Progenitor cell of endocrine pancreas (in vitro differentiated cells): ENCODE results near the gene NOS1. TPM values are rescaled to one million over a fixed set of nuclear protein-coding genes. Genes with fewer than 3 reads are reported as not detected.

Experiments used
- DNase-seq: peaks from one replicate; pipeline ENCODE4 v3.0.0; 2021; ENCODE audit warnings: low spot score; ENCODE audit not compliant: unreplicated experiment
- H3K27ac Mint-ChIP-seq: 2 replicates; pipeline ENCODE4 v1.8.0; 2021; ENCODE audit warnings: mild to moderate bottlenecking, moderate library complexity, mixed read lengths
- H3K27me3 Mint-ChIP-seq: 2 replicates; pipeline ENCODE4 v1.8.0; 2021; ENCODE audit warnings: mixed read lengths
- H3K36me3 Mint-ChIP-seq: 2 replicates; pipeline ENCODE4 v1.8.0; 2022; ENCODE audit warnings: mixed read lengths; ENCODE audit not compliant: insufficient read depth
- H3K4me1 Mint-ChIP-seq: 2 replicates; pipeline ENCODE4 v1.8.0; 2021; ENCODE audit warnings: low read depth, mixed read lengths
- H3K4me3 Mint-ChIP-seq: 2 replicates; pipeline ENCODE4 v1.8.0; 2021; ENCODE audit warnings: low read depth, mild to moderate bottlenecking, moderate library complexity, mixed read lengths
- H3K9me3 Mint-ChIP-seq: 2 replicates; pipeline ENCODE4 v1.8.0; 2021; ENCODE audit warnings: low read depth, mixed read lengths
- CTCF ChIP-seq: fragments of 200-600 bp; sonication (generic); IDR thresholded peaks from one replicate; pipeline ENCODE4 v1.5.0; 2021; ENCODE audit warnings: antibody characterized with exemption, mild to moderate bottlenecking; ENCODE audit not compliant: unreplicated experiment
- total RNA-seq: library from RNA; stranded (reverse); gene quantifications from 2 replicates; pipeline ENCODE4 v1.2.1, GENCODE V29; 2021

The NOS1 gene
- total RNA-seq, 1 donor from 2014 or later = 0.48 TPM

GRCh38 chr12:117342682-117343081, 18.7 kb downstream of the NOS1 start:
- H3K27me3 Mint-ChIP-seq = peaks cover 35% of the 10 kb centered on the region
- no peaks in the 10 kb centered on the region for H3K9me3 Mint-ChIP-seq
- H3K4me1 Mint-ChIP-seq = no peaks in the 10 kb centered on the region
- no peak for DNase-seq
- H3K36me3 Mint-ChIP-seq = no peaks in the 10 kb centered on the region
- no peak overlapping the region for H3K27ac Mint-ChIP-seq
- H3K4me3 Mint-ChIP-seq = no peak overlapping the region
- no peak for TF ChIP-seq CTCF

GRCh38 chr12:117342247-117342646, 19.2 kb downstream of the NOS1 start:
- Mint-ChIP-seq H3K4me3 (no peak overlapping the region), H3K4me1 (no peaks in the 10 kb centered on the region), H3K27me3 (peaks cover 31% of the 10 kb centered on the region), H3K27ac (no peak overlapping the region), H3K9me3 (no peaks in the 10 kb centered on the region), H3K36me3 (no peaks in the 10 kb centered on the region)
- no peak for DNase-seq
- no peak for TF ChIP-seq CTCF

GRCh38 chr12:117339104-117339503, 22.3 kb downstream of the NOS1 start:
- no peaks in the 10 kb centered on the region for H3K36me3 Mint-ChIP-seq
- no peak for DNase-seq
- no peak overlapping the region for H3K4me3 Mint-ChIP-seq
- H3K4me1 Mint-ChIP-seq = no peaks in the 10 kb centered on the region
- TF ChIP-seq CTCF = no peak
- H3K9me3 Mint-ChIP-seq = no peaks in the 10 kb centered on the region
- no peak overlapping the region for H3K27ac Mint-ChIP-seq
- peaks cover 38% of the 10 kb centered on the region for H3K27me3 Mint-ChIP-seq

- Mint-ChIP-seq H3K4me3 (no peak overlapping the region), H3K27me3 (peaks cover 48% of the 10 kb centered on the region), H3K4me1 (no peaks in the 10 kb centered on the region), H3K36me3 (no peaks in the 10 kb centered on the region), H3K9me3 (no peaks in the 10 kb centered on the region), H3K27ac (no peak overlapping the region)
- TF ChIP-seq CTCF = no peak
- no peak for DNase-seq
These were observed 26.4 kb downstream of the NOS1 start for GRCh38 chr12:117334855-117335587.

- Mint-ChIP-seq H3K27me3 (peaks cover 49% of the 10 kb centered on the region), H3K36me3 (no peaks in the 10 kb centered on the region)
- no peak for TF ChIP-seq CTCF
These were observed 27.4 kb downstream of the NOS1 start for GRCh38 chr12:117334051-117334450.

More at GRCh38 chr12:117334051-117334450, 27.4 kb downstream of the NOS1 start:
- DNase-seq = no peak
- no peaks in the 10 kb centered on the region for H3K4me1 Mint-ChIP-seq
- no peak overlapping the region for H3K4me3 Mint-ChIP-seq
- no peak overlapping the region for H3K27ac Mint-ChIP-seq
- no peaks in the 10 kb centered on the region for H3K9me3 Mint-ChIP-seq
